Lower leg skin (tissue), 4 donors: ENCODE data around the gene RAB26. TPM values are rescaled to one million over a fixed set of nuclear protein-coding genes. Genes with fewer than 3 reads are reported as not detected.

ENCODE experiments used
- DNase-seq, 2 donors: peaks; one replicate each; pipeline ENCODE4 v3.0.0-alpha.2; 2019; ENCODE audit warnings: low spot score in 2 of 2
- H3K4me3 ChIP-seq: fragments of 200-600 bp; sonication (generic); 2 replicates; pipeline ENCODE4 v1.5.1; 2017; ENCODE audit warnings: mild to moderate bottlenecking, low read depth; ENCODE audit not compliant: poor library complexity, severe bottlenecking
- POLR2A ChIP-seq, 2 donors: fragments of 450-650 bp; IDR thresholded peaks; one replicate each; pipeline ENCODE4 v1.6.1; 2016 to 2017; ENCODE audit warnings: antibody characterized with exemption in 2 of 2, mild to moderate bottlenecking in 1 of 2, moderate library complexity in 1 of 2
- WGBS, 2 donors: methylation state at CpG; one replicate each; pipeline ENCODE4 v1.1.5; 2018; 5-methylcytosine and 5-hydroxymethylcytosine counted together
- intact Hi-C: fragments of 100-400 bp; cut with DNase I; formaldehyde crosslinking; loops from one replicate; pipeline ENCODE4 v1.15.0; 2023; ENCODE audit warnings: low total_unique reads
- total RNA-seq, 4 donors: library from RNA; depleted of rRNA; stranded (reverse); fragments of >200 nt; gene quantifications; one replicate each; pipeline ENCODE4 v1.1.0, GENCODE V29; 2016
- TF ChIP-seq, protein P1 (sequence below), 3 donors: fragments of 450-650 bp; IDR thresholded peaks; one replicate each; pipeline ENCODE4 v1.5.1; 2016; ENCODE audit warnings: antibody characterized with exemption in 3 of 3, mild to moderate bottlenecking in 3 of 3, moderate library complexity in 2 of 3

Gene RAB26
- total RNA-seq, 4 donors from 2014 or later = 1.6 to 2.9 (median 2.0) TPM; not detected in 1

DNA sequence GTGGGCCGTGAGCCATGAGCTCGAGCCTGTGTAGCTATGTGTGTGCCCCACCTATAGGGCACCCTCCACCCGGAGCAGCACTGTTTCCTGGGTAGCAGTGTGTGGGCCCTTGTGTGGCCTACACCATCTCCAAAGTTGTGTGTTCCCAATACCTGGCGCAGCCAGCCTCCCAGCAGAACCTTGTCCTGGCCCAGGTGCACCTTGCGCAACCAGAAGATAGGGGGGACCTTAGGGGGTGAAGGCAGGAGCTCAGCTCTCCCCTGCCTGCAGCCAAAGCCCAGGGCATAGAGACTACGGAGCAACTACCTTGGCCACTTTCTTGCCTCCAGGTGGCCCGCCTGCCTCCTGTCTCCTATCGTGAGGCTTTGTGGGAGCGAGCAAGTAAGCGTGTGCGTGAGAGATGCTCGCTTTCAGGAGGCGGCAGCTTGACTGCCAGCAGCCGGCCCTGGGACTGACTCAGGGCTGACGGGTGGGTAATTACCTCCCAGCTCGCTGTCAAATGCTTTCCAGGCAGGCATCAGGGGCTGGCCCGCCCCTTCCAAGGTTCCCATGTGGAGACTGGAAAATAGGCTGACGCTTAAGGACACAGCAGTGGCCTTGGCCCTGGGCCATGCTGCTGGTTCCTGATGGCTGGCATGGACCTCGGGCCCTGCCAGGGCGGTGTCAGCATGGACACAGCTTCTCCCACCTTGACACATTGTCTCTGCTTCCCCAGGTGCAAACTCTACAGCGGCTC is 26.1 kb downstream of the RAB26 start:
- no peak for DNase-seq
- intact Hi-C loops = no loop called here
- no peak for TF ChIP-seq POLR2A (IDR thresholded peaks at IDR 0.05)
- TF ChIP-seq, protein P1, sequence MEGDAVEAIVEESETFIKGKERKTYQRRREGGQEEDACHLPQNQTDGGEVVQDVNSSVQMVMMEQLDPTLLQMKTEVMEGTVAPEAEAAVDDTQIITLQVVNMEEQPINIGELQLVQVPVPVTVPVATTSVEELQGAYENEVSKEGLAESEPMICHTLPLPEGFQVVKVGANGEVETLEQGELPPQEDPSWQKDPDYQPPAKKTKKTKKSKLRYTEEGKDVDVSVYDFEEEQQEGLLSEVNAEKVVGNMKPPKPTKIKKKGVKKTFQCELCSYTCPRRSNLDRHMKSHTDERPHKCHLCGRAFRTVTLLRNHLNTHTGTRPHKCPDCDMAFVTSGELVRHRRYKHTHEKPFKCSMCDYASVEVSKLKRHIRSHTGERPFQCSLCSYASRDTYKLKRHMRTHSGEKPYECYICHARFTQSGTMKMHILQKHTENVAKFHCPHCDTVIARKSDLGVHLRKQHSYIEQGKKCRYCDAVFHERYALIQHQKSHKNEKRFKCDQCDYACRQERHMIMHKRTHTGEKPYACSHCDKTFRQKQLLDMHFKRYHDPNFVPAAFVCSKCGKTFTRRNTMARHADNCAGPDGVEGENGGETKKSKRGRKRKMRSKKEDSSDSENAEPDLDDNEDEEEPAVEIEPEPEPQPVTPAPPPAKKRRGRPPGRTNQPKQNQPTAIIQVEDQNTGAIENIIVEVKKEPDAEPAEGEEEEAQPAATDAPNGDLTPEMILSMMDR (IDR thresholded peaks at IDR 0.05) = no peak
- 68 to 71% methylated on average over 11 to 21 of the region's 21 CpGs for WGBS, 2 donors
- H3K4me3 ChIP-seq = no peak overlapping the region

DNA sequence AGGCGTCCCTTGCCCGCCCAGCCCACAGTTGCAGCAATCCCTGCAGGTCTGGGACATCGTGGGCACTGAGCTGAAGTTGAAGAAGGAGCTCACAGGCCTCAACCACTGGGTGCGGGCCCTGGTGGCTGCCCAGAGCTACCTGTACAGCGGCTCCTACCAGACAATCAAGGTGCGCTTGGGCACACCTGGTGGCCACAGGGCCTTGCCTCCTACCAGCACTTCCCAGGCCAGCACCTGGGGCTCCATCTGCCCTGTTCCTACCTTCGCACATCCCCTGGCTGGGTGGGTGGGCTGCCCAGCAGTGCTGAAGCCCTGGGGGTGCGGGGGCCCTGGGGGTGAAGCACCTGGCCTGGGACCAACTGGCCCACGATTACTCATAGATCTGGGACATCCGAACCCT is 27.0 kb downstream of the RAB26 start:
- WGBS, 2 donors = 81 to 88% methylated on average over 7 to 9 of the region's 10 CpGs
- no peak overlapping the region for H3K4me3 ChIP-seq
- TF ChIP-seq POLR2A (IDR thresholded peaks at IDR 0.05) = no peak
- TF ChIP-seq, protein P1 (IDR thresholded peaks at IDR 0.05) = no peak
- intact Hi-C loops = no loop called here
- DNase-seq = no peak

DNA sequence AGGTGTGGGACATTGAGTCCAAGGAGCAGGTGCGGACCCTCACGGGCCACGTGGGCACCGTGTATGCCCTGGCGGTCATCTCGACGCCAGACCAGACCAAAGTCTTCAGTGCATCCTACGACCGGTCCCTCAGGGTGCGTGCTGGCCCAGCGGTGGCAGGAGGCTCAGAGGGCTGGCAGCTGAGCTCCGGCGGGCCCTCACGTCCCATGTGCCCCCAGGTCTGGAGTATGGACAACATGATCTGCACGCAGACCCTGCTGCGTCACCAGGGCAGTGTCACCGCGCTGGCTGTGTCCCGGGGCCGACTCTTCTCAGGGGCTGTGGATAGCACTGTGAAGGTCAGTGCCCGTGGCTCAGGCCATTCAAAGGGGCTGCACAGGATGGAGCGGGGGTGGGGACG is 27.6 kb downstream of the RAB26 start:
- no peak overlapping the region for H3K4me3 ChIP-seq
- 85 to 94% methylated on average over 10 to 23 of the region's 23 CpGs for WGBS, 2 donors
- intact Hi-C loops = no loop called here
- no peak for DNase-seq
- TF ChIP-seq, protein P1 (IDR thresholded peaks at IDR 0.05) = no peak
- TF ChIP-seq POLR2A (IDR thresholded peaks at IDR 0.05) = no peak

DNA sequence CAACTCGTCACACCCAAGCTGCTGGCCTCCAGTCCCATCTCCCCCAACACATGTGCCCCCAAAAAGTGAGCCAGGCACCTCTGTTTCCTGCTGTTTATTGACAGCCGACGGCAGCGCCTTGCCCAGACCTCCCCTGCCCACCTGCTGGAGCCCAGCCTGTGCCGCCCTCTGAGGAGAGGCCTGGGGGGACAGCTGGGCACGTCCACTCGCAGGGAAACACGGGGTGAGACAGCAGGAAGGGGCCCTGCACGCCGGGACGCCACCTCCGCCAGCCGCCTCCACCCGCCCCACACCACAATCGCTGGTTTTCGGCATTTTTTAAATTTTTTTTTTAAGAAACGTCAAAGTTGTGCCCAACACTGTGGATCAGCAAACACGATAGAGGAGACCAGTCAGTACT is 28.7 kb downstream of the RAB26 start:
- intact Hi-C loops = no loop called here
- H3K4me3 ChIP-seq = no peak overlapping the region
- DNase-seq = no peak
- TF ChIP-seq POLR2A (IDR thresholded peaks at IDR 0.05) = no peak
- TF ChIP-seq, protein P1 (IDR thresholded peaks at IDR 0.05) = no peak
- WGBS, 2 donors = 89 to 93% methylated on average over 18 of the region's 18 CpGs

DNA sequence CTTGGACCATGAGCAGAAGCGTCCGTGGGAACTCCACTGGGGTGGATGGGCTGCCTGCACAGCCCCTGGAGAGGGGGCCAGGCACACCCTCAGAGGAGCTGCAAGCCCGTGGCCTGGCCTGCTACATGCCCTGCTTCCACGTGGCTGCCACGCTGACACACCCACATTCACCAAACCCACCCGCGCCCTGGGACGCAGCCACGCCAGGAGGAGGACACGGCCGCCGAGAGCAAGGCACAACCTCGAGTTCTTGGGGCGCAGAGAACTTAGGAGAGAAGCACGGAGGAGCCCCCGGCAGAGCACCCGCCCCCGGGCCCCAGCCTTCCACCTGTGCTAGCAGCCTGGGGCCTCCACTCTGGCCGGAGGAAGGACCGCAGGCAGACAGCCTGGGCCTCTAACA is 29.1 kb downstream of the RAB26 start:
- 91 to 93% methylated on average over 20 of the region's 20 CpGs for WGBS, 2 donors
- no peak for TF ChIP-seq POLR2A (IDR thresholded peaks at IDR 0.05)
- TF ChIP-seq, protein P1 (IDR thresholded peaks at IDR 0.05) = no peak
- DNase-seq = no peak
- intact Hi-C loops = no loop called here
- H3K4me3 ChIP-seq = no peak overlapping the region
